ENCODE data around the gene PCK2.

The PCK2 gene

GRCh38 chr14:24141097-24141880, 47.2 kb downstream of the PCK2 start, which contains the start of gene EMC9:
TSS of gene EMC9 (minus strand) at chr14:24141591. CDS start at chr14:24141304, 287 bp downstream.
- DNase-seq = peak; percentile 100

GRCh38 chr14:24143511-24143910, 49.4 kb downstream of the PCK2 start:
- no peak for DNase-seq

- DNase-seq = no peak
Measured at GRCh38 chr14:24144451-24144850, 50.3 kb downstream of the PCK2 start.

- no peak for DNase-seq
Measured at GRCh38 chr14:24145219-24145618, 51.1 kb downstream of the PCK2 start.

- DNase-seq = no peak
Measured at GRCh38 chr14:24145690-24146452, 51.8 kb downstream of the PCK2 start.

- DNase-seq = peak; percentile 98
Measured at GRCh38 chr14:24146453-24146977, 52.4 kb downstream of the PCK2 start, which contains the start of gene PSME2. TSS of gene PSME2 (minus strand) at chr14:24146610. CDS start at chr14:24146581, 29 bp downstream.

- peak; percentile 98 for DNase-seq
Measured at GRCh38 chr14:24146978-24147760, 53.1 kb downstream of the PCK2 start, which contains the start of gene RNF31. TSS of gene RNF31 (plus strand) at chr14:24147498. CDS start at chr14:24147699, 201 bp downstream.

GRCh38 chr14:24147761-24148428, 53.8 kb downstream of the PCK2 start:
- no peak for DNase-seq

DNA sequence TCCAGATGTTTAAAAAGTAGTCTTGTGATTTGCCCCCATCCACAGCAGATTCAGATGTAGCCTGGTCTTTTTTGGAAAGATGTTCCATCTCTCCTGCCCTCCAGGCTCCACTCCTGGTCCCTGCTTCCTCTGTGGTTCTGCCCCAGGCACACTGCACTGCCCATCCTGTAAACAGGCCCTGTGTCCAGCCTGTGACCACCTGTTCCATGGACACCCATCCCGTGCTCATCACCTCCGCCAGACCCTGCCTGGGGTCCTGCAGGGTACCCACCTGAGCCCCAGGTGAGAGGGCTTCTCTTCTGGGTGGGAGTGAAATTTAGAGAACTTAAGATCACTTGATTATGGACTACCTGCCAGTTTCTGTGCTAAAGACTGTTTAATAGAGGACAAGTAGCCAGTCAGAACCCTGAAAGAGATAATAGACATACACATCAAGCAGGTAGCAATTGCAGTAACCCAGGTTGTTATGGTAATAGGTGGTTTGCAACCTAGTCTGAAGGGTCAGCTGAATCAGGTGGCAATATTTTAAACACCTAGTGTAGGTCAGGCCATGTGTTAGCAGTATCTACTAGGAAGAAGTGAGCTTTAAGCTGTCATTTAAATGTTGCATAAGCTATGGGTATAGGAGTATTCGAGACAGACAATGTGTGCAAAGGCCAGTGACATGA, 55.3 kb downstream of the PCK2 start:
- no peak for DNase-seq

- DNase-seq = no peak
Measured at GRCh38 chr14:24150061-24150460, 56.0 kb downstream of the PCK2 start.

GRCh38 chr14:24150567-24150966, 56.5 kb downstream of the PCK2 start:
- DNase-seq = no peak

GRCh38 chr14:24150993-24151392, 56.9 kb downstream of the PCK2 start:
- DNase-seq = no peak

DNA sequence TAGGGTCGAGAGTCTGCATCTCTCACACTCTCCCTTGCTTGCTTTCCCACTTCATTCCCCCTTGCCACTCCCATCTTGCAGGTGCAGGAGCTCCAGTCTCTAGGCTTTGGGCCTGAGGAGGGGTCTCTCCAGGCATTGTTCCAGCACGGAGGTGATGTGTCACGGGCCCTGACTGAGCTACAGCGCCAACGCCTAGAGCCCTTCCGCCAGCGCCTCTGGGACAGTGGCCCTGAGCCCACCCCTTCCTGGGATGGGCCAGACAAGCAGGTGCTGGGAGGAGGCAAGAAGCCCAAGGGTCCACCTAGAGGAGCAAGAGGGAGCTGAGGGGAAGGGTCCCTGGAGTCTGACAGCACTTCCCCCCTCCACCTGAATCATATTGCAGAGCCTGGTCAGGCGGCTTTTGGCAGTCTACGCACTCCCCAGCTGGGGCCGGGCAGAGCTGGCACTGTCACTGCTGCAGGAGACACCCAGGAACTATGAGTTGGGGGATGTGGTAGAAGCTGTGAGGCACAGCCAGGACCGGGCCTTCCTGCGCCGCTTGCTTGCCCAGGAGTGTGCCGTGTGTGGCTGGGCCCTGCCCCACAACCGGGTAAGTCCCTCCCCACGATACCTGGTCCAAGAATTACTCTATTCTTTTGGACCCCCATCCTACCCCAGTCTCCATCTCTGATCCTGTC, 57.4 kb downstream of the PCK2 start:
- DNase-seq = no peak

All from COR-L47 (cell line).